ENCODE results near the gene MYH9.
"Not testable (repeated sequence)": the region's sequence is repeated elsewhere in the genome, so short reads cannot be mapped to it uniquely, and the experiment has no call there.

Gene MYH9

DNA sequence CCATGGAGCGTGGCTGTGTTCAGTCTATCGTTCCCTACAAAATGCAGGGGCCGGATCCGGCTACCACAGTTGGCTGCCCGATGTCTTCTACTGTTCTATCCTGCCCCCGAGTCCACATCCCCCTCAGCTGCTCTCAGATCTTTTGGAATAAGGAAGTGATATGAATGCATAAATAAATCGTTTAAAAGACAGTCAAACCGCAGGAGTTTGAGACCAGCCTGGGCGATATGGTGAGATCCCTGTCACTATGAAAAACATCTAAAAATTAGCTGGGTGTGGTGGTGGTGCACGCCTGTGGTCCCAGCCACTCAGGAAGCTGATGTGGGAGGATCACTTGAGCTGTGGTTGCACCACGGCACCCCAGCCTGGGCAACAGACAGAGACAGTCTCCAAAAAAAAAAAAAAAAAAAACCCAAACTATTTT is 97.8 kb downstream of the MYH9 start:
- DNase-seq, result not testable (repeated sequence)

DNA sequence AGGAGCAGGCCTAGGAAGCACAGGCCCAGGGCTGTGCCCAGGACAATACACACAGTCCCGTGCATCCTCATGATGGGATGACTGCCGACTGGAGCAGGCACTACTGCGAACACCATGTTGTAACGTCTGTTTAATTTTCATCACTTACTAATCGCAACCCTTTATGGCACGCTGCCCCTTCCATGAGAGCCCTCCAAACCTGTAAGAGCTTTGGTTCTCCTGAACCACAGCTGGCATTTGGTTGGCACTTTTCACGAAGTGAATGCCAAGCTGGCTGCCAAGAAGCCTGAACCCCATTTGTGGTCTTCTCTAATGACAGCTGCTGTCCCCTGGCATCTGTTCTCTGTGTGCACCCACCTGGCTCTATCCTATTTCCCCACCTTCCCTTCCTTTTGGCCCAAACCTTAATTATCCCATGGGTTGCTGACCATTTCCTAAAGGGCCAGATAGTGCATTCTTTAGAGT is 98.3 kb downstream of the MYH9 start:
- no peak for DNase-seq

DNA sequence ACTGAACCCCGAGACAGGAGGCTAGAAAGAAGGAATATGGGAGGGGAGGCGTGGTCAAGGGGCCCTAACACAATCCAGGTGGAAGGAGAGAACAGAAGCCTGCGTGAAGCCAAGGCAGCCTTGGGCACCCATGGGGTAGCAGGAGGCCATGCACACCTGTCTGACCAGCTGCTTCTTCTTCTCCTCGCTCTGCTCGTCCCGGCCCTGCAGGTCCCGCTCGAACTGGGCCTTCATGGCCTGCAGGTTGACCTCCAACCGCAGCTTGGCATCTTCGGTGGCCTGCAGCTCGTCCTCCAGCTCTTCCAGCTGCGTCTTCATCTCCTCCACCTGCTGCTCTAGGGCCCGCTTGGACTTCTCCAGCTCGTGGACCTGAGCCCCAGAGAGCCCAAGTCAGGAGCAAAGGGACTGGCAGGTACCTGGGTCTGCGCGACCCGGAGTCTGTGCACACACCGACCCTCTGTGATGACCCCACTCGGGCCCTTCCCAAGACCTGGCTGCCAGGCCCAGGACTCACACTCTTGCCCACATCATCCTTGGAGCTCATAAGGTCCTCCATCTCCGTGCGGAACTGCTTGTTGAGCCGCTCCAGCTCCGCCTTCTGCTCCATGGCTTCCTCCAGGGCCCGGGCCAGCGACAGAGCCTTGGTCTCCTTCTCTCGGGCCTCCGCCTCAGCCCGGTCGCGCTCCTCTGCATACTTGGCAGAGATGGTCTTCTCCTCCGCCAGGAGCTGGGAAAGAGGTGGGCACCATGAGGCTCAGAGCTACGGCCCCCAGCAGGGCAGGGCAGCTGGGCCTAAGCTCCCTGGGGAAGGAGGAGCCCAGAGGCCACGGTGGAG is 99.0 kb downstream of the MYH9 start:
- no peak for DNase-seq

DNA sequence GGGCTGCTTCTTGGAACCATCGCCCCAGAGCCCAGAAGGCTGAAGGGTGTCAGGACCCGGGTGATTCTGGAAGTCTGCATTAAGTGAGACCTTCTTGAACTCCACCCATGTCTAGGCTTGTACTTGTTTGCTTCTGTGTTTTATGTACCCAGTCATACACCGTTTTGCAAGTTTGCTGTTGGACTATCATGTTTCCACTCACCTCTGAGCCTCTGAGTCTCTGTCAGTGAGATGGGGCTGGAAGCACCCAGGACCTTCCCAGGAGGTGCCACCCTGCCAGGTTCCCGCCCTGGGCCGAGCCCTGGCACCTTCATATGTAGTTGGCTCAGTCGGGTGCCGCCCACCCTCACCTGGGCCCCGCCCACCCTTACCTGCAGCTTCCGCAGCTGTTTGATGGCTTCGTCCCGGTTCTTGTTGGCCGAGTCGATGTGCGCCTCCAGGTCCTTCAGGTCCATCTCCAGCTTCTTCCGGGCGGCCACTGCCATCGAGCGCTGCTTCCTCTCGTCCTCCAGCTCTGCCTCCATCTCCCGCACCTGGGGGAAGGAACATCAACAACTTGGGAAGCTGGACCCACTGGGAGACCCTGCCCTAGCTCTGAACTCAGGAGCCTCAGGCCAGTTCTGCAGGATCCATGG is 99.8 kb downstream of the MYH9 start:
- DNase-seq, result no peak

DNA sequence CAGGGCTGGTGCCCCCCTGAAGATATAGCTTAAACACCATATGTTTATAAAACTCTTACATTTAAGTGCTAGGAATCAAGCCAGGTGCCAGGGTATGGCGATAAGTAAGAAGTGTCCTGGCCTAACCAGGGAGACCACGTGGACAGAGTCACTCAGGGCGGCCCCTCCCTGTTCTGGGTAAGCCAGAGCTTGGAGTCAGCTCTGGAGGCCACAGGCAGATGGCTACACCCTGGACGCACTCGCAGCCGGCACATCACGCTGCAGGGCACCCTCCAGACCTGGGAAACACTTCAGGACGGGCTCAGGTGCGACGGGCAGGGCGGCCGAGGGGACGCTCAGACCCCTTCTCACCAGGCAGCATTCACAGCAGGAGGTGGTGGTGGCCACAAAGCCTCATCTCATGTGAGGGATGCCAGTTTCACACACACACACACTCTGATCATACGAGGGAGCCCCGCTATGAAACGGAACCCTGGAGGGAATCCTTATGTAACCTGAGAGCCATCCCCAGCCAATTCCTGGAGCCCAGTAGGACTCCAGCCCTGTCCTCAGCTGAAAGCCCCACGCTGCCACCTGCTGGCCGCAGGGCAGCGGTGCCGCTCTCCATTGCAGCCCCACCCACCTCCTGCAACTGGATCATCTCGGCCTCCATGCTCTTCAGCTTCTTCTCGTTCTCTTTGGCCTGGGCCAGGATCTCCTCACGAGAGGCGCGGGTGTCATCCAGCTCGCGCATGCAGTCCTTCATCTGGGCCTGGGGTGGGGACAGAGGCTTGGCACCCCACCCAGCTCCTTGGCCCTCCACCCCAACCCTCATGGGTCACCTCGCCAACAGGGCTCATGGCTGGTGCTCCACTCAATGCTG is 101.4 kb downstream of the MYH9 start:
- DNase-seq, result no peak

DNA sequence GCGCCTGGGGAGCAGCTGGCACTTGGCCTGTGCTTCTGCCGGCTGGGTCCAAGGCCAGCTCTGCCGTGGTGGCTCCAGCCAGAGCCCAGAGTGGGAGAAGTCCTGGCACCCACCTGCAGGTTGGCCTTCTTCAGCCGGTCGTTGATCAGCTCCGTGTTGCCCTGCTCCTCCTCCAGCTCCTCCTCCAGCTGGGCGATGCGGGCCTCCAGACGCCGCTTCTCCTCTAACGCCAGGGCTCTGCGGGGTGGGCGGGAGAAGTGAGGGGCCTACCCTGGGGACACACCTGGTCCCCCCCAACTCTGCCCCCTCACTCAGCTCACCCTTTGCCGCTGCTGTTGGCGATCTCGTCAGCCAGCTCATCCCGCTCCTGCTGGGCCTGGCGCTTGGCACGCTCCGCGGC is 102.2 kb downstream of the MYH9 start:
- no peak for DNase-seq

DNA sequence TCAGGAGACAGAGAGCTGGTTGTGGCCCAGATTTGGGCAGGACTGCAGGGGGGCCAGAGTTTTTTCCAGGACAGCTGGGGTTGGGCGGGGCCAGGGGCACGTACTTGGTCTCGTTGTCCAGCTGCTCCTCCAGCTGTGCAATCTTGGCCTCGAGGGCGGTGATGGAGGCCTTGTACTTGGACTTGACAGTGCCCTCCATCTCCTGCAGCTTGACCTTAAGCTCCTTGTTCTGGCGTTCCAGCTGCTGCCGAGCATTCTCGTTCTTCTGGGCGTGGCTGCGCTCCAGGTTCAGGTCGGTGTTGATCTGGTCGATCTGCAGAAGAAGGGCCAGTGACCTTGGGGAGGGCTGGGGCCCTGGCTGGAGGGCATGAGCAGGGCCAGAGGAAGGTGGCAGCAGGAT is 102.8 kb downstream of the MYH9 start:
- DNase-seq, result no peak

DNA sequence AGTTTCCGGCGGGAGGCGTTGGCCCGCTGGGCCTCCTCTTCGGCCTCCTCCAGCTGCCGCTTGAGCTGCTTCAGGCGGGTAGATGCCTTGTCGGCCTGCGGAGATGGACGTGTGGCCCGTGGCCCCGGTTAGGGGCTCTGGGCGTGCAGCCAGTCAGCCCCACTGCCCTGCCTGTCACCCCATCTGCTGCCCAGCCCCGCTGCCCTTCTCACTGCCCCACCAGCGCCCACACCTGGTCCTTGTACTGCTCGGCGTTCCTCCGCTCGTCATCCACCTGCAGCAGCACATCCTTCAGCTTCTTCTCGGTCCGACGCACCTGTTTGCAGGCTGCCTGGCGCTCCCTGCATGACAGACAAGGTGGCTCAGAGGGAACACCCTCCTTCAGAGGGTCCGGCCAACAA is 103.6 kb downstream of the MYH9 start:
- DNase-seq, result no peak

DNA sequence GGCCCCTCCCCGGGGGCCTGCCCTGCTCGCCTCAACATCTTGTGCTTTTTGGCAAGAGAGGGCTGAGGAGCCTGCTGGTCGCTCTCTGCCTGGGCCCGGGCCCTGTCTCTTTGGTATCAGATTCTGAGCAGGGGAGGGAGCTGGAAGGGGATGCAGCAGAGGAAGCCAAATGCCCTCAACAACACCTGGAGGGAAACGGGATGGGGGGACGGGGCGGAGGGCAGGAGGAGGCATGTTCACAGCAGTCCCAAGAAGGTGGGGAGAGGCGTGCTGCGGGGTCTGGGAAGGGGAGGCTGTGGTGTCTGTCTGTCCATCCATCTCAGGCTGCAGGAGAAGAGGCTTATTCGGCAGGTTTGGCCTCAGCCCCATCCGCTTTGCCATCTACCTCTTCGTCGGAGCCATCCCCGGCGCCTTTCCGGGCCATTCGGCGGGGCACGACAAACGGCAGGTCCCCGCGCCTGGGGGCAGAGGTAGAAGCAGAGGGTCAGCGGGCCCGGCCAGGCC is 105.4 kb downstream of the MYH9 start:
- DNase-seq, result no peak

DNA sequence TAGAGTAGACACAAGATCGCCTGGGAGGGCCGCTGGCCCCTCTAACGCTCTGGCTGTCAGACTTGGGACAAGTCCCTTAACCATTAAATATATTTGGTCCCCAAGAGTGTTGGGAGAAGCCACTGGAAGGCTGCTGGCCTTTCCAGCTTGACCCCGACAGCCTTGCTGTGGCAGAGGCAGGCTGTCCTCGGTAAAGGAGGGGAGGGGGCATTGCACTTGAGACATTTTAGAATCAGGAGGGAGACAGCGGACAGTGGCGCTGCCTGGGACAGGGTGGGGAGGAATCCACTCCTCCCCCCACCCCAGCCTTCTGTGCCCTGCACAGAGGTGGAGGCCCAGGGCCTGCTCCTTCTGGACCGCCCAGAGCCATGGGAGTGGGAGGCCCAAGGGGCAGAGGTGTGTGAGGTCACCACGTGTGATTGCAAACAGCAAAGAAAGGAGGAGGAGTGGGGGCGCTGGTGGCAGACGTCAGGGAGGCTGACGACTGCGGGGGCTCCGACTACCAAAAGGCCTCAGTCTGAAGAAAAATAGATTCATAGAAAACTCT is 105.9 kb downstream of the MYH9 start:
- DNase-seq, result no peak

DNA sequence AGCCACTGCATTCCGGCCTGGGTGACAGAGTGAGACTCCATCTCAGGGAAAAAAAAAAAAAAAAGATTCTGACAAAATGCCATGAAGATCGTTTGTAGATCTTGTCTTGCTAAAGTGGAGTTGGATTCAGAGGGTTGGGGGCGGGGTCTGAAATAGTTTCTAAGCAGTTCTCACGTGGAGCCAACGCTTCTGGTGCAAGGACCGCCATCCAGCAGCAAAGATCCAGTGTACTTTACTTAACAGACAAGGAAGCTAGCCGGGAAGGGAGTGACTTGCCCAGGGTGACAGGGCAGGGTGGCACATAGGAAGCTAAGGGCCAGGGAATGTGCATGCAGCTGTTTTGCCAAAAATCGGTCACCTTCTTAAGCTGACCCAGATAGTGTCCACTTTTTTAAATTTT is 107.4 kb downstream of the MYH9 start:
- no peak for DNase-seq

DNA sequence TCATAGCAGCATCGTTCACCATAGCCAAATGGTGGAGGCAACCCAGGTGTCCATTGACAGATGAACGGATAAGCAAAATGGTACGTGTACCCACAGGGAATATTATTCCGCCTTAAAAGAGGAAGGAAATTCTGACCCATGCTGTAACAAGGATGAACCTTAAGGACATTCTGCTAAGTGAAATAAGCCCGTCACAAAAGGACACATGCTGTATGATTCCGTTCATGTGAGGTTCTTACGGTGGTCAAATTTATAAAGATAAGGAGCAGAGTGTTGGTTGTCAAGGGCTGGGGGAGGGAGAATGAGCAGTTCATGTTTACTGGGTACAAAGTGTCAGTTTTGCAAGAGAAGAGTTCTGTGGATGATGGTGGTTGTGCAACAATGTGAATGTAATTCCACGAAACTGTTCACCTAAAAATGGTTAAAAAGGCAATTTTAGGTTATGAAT is 108.5 kb downstream of the MYH9 start:
- DNase-seq, result no peak

DNA sequence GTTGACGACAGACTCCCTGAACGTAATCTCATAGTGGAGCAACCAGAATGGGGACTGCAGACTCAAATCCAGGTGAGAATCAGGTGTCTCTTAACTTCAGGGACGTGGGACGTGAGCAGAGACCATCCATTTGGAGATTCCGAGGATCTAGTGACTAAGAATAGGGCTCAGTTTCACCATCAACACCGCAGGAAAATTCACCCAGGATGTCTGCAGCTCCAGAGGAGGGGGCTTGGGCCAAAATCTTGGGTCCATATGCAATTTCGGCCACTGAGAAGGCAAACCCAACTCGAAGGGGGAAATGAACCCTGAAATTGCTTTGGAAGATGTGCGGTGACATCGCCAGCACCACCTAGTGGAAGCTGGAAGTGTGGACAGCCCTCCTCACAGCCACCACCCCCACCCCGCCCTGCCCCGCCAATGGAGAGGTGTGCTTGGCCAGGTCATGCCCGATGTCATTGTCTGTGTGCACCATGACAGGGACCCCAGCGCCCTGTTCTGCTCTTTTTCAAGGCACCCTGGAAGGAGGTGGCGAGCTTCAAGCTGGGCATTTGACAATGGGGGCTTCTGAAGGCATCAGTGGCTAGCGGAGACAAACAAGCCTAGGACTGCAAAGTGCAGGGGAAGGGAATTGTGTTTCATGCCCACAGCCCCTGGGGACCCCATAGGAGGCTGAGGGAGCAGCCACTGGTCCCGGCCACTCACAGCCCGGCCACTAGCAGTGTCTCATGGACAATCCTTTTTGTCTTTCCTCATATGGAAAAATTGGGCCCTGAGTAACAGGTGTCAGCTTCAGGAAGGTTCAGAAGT is 110.1 kb downstream of the MYH9 start:
- peak; percentile 7 for DNase-seq

DNA sequence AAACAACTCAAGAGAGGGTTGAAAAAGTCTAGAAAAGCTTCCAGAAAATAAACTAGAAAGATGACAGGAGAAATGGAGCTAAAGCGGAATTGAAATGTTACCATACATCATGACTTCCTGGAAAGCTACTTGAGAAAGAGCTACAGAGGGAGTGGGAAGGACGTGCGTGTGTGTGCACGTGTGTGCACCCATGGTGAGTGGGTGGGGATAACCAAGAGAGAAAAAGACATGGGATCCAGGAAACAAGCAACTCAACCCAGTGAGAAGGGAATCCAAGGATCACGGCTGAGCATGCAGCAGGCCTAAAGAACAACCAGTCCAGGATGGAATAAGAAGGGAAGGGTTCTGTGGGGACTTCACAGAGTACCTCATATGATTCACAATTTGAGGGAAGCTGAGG is 113.2 kb downstream of the MYH9 start:
- no peak for DNase-seq

DNA sequence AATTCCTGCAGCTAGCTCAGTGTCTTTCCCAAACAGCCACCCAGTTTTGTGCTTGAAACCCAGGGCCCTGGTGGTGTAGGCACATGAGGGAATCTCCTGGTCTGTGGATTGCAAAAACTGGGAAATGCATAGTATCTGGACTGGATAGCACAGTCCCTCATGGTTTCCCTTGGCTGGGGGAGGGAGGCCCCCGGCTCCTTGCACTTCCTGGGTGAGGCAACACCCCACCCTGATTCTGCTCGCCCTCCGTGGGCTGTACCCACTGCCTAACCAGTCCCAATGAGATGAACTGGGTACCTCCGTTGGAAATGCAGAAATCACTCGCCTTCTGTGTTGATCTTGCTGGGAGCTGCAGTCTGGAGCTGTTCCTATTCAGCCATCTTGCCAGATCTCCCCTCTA is 115.8 kb downstream of the MYH9 start:
- DNase-seq, result not testable (repeated sequence)

DNA sequence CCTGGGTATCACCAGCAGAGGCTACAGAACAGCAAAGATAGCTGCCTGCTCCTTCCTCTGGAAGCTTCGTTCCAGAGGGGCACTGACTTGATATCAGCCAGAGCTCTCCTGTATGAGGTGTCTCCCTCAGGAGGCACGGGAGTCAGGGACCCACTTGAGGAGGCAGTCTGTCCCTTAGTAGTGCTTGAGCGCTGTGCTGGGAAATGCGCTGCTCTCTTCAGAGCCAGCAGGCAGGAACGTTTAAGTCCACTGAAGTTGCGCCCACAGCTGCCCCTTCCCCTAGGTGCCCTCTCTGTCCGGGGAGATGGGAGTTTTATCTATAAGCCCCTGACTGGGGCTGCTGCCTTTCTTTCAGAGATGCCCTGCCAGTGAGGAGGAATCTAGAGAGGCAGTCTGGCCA is 116.5 kb downstream of the MYH9 start:
- DNase-seq, result not testable (repeated sequence)

DNA sequence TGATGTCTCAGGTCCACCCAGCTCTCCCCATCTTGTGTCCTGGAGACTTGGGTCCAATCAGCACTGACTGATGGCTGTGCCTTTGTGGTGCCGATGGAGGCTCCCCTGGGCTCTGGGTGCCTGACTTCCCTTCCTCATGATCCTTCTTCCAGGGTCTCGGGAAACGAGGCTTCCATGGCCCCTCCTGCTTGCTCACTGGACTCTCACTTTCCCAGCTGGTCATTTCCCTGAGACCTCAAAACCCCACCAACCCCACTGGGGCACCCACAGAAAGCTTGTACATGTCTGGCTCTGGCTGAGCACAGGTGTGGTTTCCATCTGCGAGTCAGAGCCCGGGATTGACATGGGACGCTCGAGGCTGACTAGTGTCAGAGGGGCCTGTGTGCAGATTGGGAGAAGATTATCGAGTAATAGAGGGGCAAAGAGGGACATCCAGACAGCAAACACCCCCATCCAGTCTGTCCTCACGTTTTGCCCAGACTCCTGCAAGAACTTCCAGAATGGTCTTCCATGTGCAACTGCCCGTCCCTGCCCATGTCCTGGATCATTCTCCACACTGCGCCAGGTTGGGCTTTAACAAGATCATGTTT is 119.8 kb downstream of the MYH9 start:
- DNase-seq, result no peak

DNA sequence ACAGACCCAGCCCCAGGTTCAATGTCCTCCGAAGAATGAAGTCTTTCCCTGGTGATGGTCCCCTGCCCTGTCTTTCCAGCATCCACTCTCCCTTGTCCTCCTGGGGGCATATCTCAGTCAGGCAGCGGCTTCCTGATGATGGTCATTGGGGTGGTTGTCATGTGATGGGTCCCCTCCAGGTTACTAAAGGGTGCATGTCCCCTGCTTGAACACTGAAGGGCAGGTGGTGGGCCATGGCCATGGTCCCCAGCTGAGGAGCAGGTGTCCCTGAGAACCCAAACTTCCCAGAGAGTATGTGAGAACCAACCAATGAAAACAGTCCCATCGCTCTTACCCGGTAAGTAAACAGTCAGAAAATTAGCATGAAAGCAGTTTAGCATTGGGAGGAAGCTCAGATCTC is 120.7 kb downstream of the MYH9 start:
- no peak for DNase-seq

DNA sequence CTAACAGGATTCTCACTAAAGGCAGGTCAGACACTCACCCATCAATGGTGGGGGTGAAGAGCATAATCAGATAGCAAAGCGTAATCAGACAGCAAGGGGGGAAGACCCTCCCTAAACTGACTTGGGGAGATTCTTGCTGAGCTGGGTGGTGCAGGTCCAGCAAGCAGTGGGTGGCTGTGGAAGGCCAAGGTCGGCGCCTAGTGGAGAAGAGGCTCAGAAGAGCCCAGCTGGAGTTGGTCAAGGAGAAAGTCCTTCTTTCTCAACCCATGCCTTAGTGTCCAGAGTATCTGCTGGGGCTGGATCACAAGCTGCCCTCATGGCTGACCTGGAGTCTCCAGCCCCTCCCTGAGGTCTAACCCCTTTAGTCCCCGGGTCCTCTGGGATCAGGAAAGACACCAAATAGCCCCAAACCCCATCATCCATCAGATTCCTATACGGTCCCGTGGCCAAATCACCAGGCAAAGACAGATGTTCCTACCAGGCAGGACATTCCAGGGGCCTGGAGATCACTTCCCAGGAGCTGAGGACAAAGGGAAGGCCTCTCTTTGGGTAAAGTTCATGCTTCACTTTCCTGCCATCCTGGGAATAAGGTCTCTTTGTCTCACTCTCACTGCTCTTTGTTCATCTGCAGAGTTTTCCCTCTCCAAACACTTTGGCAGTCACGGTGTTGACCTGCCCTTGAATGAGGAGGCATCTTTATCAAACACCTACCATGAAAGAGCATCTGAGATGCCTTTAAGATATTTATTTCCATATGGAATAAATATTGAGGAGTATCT is 123.7 kb downstream of the MYH9 start:
- not testable (repeated sequence) for DNase-seq

DNA sequence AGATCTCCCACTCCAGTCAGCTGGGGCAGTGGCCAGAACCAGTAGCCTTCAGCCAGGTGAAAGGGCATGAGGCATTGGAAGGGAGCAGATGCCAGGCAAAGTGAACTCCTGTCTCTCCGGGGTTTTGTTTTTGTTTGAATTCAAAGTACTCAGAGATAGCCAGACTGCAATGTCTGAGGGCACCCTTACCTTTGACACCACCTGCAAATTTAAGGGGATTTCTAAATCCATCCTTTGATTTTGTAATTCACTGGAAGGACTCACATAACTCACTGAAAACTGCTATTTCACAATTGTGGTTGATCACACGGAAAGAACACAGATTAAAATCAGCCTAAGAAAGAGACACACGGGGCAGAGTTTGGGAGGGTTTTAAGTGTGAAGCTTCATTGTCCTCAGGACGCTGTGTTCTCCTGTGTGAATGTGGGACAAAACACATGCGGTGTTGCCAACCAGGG is 124.5 kb downstream of the MYH9 start:
- DNase-seq, result not testable (repeated sequence)

DNA sequence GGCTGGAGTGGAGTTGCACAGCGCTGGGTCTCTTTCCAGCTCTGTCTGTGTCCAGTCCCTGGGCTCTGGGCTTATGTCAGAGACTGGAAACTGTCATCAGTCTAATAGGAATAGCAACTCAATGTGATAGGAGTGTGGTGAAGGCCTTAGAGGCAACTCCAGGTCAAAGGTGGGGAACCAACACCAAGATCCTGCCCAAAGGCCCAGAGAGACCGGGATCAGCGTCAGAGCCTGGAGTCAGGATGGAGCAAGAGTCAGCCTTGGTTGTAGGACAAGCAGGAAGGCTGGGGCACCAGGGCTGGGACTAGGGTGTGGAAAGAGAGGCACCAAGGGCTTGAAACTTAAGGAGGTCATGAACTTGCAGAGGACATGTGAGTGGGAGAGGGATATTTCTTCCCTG is 125.5 kb downstream of the MYH9 start:
- DNase-seq, result not testable (repeated sequence)
